GM12801 (cell line): ENCODE results near the gene PLA2G6.

ENCODE experiments used
- CTCF ChIP-seq: IDR thresholded peaks from one replicate; pipeline ENCODE4 v1.5.1; 2011; ENCODE audit warnings: control low read depth; ENCODE audit not compliant: insufficient read length; ENCODE audit errors: extremely low read depth

PLA2G6 gene

GRCh38 chr22:38171927-38172831 is 9.5 kb downstream of the PLA2G6 start:
- TF ChIP-seq CTCF = no peak

- no peak for TF ChIP-seq CTCF
Measured at GRCh38 chr22:38170469-38170868, 11.2 kb downstream of the PLA2G6 start.

GRCh38 chr22:38169116-38169515 is 12.5 kb downstream of the PLA2G6 start:
- TF ChIP-seq CTCF = no peak

- no peak for TF ChIP-seq CTCF
Measured at GRCh38 chr22:38167988-38168407, 13.6 kb downstream of the PLA2G6 start.

- no peak for TF ChIP-seq CTCF
Measured at GRCh38 chr22:38165922-38166593, 15.6 kb downstream of the PLA2G6 start.

GRCh38 chr22:38164551-38164918 is 17.1 kb downstream of the PLA2G6 start:
- TF ChIP-seq CTCF = no peak

GRCh38 chr22:38163844-38164550 is 17.6 kb downstream of the PLA2G6 start:
- TF ChIP-seq CTCF = no peak
